AG08395 (cell line): ENCODE results near the gene PRKCZ.

Experiments used
- DNase-seq: peaks from one replicate; pipeline ENCODE4 v3.0.0; 2012; ENCODE audit warnings: mixed read lengths, low spot score

PRKCZ gene

GRCh38 chr1:2045468-2046173, 4.6 kb upstream of the PRKCZ start:
- no peak for DNase-seq

- no peak for DNase-seq
Measured at GRCh38 chr1:2046174-2046917, 3.9 kb upstream of the PRKCZ start.

- no peak for DNase-seq
Measured at GRCh38 chr1:2046953-2047748, 3.1 kb upstream of the PRKCZ start.

- no peak for DNase-seq
Measured at GRCh38 chr1:2047749-2048729, 2.2 kb upstream of the PRKCZ start.

GRCh38 chr1:2049225-2049717, 940 bp upstream of the PRKCZ start:
- DNase-seq, result no peak

- DNase-seq, result no peak
Measured at GRCh38 chr1:2050461-2050792, 216 bp downstream of the PRKCZ start.

- no peak for DNase-seq
Measured at GRCh38 chr1:2050793-2051682, 827 bp downstream of the PRKCZ start.

GRCh38 chr1:2052054-2052679, 2.0 kb downstream of the PRKCZ start:
- no peak for DNase-seq

GRCh38 chr1:2052756-2053155, 2.5 kb downstream of the PRKCZ start:
- DNase-seq, result no peak

GRCh38 chr1:2053217-2053616, 3.0 kb downstream of the PRKCZ start:
- DNase-seq, result no peak

- no peak for DNase-seq
Measured at GRCh38 chr1:2053784-2054376, 3.7 kb downstream of the PRKCZ start.

- DNase-seq, result no peak
Measured at GRCh38 chr1:2054560-2054959, 4.3 kb downstream of the PRKCZ start.

GRCh38 chr1:2055911-2056575, 5.8 kb downstream of the PRKCZ start:
- no peak for DNase-seq

GRCh38 chr1:2056955-2057590, 6.9 kb downstream of the PRKCZ start:
- DNase-seq, result no peak

- no peak for DNase-seq
Measured at GRCh38 chr1:2059290-2059953, 9.2 kb downstream of the PRKCZ start.

- no peak for DNase-seq
Measured at GRCh38 chr1:2060072-2060471, 9.9 kb downstream of the PRKCZ start.

GRCh38 chr1:2060535-2060934, 10.3 kb downstream of the PRKCZ start:
- DNase-seq, result no peak
